G401.6 (cell line): ENCODE results near the gene FAM53A.

Source experiments
- FAIRE-seq: peaks from 2 replicates; lab custom pipeline; 2012; peaks lifted over from hg19 to GRCh38; lab: Jason Lieb, UNC

Gene FAM53A

DNA sequence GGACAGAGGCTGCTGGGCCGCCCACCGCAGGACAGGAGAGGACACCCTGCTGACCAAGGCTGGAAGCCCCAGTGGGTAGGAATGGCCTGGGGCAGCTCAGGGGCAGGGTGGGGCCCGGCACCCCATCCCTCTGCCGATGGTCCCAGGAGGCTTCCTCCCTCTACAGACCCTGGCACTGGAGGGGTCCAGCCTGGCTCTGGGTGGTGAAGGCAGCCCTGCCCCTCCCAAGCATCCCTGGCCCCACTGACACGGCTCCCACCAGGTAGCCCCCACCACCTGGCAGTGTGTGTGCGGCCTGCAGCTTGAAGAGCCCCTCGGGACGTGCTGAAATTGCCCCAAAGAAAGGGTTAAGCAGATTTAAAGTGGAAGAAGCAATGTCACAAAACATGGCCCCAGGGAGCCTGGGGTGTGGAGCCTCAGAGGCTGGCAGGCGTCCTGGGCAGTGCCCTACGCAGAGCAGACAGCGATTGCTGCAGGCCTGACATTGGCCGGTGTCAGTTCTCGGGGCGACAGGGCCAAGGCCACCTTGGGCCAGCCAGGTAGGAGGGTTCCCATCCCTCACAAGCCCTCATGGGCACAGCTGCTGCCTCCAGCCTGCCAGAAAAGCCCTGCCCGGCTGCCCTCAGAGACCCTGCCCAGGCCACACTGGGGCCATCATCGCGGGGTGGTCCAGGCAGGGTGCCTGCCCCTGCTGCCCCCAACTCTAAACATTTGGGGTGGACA is 80.5 kb downstream of the FAM53A start:
- no peak for FAIRE-seq

DNA sequence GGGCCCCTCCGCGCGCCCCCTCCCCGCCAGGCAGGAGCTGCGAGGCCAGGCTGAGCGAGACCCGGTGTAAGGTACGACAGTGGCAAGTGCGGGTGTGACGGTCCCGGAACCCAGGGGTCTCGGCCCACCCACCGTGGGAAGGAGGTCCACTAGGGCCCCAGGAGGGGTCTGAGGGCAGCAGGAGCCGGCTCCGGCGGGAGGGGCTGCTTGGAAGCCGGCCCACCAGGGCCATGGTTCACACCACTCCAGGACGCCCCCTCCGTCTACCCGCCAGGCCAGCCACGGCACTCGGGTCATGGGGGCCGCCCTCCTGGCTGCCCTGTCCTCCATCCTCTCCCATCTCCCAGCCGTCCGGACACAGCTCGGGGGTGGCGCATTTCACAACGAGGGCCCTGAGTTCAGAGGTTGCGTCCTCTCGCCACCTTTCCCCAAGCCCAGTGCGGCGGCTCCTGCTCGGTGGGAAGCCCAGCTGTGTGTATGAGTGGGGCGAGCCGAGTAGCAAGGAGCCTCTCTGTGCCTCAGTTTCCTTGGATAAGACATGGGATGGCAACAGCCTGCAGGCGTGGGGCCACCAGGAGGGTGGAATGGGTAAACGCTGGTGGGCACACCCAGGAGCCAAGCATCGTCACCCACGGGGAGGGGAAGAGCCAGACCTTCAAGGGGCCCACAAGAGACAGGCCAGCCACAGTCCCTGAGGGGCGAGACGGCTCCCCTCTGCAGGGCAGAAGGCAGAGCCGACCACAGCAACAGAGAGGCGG is 81.3 kb downstream of the FAM53A start:
- FAIRE-seq = no peak

DNA sequence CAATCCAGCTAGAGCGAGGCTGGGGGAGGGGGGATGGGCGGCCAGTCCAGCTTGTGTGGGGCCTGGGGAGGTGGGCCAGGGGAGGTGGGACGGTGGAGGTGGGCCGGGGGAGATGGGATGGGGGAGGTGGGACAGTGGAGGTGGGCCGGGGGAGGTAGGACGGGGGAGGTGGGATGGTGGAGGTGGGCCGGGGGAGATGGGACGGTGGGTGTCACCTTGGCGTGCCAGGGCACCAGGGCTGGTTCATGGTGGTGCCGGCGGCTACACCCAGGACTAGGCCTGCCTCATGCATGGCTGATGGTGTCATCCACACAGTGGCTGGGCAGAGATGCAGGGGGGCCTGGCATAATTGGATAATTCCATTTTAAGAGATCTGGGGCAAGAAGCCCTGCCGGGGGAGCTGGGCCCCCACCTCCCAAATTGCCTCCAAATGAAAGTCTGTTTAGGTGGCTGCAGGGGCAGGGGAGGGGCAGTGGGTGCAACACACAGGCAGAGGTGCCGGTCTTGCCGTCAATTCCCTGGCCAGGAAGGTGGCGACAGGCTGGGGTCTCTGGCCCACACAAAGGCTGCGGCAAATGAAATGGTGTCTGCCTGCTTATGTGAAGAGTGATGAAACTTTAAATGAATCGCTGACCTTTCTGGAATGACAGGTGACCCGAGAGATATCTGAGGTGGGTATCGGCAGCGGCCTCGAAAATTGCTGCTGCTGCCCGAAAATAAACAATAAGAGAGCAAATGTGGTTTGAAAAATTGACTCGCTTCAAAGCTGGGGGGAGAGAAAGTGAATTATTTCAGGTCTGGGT is 82.1 kb downstream of the FAM53A start:
- no peak for FAIRE-seq

DNA sequence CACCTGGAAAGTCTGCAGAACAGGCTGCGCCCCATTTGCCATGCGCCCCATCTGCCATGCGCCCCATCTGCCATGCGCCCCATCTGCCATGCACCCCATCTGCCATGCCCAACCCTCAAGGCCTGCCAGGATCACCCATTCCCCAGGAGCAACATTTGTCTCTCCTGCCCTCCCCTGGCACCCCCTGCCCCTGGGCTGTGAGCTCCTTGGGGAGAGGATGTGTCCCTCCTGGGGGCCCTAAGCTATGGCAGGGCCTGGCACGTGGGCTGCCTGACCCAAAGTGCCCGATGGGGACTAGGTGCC is 82.6 kb downstream of the FAM53A start:
- FAIRE-seq = no peak

DNA sequence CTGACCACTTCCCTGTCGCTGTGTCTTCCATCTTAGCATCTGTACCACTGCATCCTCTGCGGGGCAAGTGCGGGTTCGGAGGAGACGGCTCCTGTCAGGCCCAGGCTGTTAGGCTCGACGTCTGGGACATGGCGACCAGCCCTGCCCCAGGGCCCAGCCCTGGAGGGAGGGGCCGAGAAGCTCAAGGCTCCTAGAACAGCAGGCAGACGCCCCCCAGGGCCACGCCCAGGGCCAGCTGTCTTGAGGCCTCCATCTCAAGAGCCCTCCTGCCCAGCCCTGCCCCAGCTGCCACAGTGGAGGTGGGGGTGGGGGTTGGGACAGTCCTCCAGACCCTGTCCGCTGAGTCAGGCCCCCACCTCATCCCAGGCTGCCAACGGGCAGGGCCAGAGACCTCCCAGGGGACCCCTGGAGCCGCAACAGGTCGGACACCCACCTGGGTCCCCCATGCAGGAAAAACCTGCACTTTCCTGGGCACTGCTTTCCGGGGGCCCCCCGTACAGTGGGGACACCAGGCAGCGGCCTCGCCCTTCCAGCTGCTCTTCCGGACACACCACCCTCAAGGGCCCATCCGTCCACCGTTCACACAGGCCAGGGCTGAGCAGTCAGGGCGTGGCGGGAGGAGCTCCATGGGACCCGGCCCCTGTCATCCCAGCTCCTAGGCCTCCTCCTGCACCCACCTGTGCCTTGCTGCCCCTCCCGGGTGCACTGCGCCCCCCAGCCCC is 83.1 kb downstream of the FAM53A start:
- FAIRE-seq = no peak

DNA sequence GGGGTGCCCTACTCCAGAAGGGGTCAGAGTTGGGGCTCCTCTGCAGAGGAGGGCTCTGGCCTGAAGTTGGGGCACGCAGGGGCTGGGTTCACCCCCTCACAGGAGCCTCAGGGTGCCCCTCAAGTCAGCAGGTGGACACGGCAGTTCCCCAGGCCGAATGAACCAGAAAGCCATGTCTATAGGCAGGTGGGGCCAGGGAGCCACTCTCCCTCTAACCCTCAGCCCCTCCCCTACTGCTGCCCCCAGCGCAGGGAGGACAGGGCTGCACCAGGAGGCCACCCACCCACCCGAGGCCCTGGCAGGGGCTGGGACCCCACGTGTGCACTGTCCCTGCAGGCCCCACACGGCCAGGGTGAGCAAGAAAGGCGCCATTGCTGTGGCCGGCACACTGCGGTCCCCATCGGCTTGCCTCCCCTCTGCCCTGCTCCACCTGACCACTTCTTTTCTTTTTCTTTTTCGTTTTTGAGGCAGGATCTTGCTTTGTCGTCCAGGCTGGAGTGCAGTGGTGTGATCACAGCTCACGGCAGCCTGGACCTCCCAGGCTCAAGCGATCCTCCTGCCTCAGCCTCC is 83.8 kb downstream of the FAM53A start:
- FAIRE-seq = no peak

DNA sequence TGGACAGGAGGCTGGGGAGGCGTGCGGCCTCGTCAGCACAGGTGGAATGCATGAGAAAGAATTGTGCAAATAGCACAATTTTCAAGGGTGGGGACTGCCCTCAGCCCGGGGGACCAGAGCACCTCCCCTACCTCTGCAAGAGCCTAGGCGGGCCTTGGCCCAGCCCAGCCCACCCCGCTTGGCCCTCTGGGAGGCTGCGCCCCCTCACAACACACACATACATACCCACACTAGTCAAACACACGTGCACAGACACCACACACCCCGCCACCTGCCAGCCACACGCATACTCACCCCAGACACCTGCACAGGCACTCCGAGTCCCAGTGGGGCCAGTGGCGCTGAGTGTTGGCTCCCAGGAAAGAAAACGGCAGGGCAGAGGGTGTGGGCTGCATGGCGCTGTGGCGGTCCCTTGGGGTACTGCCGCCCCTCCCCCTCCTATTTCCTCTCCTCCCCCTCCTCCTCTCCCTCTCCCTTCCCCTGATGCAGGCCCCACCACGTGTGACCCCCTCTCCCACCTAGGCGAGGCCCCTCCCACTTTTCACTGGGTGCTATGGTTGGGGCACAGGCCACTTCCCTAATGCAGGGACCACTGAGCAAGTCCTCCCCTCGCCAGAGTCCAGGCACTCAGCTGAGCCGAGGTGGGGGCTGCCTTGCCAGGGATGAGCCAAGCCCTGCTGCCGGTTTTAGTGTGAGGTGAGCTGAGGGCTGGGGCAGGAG is 84.5 kb downstream of the FAM53A start:
- no peak for FAIRE-seq

DNA sequence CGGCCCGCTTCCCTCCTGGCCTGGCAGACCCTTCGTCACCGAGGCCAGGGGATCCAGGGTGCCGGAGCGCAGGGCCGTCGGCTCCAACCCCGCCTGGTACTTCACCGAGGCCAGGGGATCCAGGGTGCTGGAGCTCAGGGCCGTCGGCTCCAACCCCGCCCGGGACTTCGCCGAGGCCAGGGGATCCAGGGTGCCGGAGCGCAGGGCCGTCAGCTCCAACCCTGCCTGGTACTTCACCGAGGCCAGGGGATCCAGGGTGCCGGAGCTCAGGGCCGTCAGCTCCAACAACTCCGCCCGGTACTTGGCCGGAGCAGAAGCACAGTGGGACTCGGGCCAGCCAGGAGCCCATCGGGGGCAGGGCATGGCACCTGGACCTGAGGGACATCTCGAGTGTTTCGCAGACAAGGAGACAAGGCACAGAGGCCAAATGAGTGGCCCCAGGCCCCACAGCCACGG is 85.1 kb downstream of the FAM53A start:
- FAIRE-seq = no peak

DNA sequence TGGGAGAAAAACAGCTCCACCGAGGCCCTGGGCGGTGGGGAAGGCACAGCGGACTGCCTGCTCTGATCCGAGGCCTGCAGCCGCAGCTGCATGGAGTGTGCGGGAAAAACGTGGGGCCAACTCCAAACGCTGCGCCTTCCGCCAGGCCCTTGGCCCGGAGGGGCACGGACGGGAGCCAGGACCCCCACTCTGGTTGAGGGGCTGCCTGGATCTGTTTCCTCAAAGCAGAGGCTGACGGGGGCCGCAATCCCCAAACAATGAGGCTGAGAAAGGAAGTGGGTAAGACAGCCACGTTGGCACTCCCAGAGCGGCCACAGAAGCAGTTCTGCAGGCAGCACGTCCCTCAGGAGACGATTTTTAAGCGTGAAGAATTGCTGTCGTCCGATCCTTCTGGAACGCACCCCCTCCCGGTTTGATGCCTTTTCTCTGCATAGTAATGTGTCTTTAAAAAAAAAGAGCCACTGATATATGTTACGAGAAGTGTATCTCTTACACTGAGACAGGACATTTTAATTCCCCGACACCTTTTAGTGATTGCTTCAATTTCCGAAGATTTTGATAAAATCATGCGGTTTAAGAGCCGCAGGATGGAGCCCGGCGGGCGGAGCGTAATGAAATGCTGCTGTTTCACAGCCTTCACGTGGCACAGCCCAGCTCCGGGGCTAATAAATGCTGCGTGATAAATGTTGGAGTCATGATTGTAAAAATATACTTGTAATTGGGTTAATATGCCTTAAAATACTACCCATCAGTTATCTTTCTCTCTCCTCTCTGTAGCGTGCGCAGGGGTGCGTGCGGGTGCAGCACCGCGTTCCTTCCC is 85.7 kb downstream of the FAM53A start:
- no peak for FAIRE-seq

DNA sequence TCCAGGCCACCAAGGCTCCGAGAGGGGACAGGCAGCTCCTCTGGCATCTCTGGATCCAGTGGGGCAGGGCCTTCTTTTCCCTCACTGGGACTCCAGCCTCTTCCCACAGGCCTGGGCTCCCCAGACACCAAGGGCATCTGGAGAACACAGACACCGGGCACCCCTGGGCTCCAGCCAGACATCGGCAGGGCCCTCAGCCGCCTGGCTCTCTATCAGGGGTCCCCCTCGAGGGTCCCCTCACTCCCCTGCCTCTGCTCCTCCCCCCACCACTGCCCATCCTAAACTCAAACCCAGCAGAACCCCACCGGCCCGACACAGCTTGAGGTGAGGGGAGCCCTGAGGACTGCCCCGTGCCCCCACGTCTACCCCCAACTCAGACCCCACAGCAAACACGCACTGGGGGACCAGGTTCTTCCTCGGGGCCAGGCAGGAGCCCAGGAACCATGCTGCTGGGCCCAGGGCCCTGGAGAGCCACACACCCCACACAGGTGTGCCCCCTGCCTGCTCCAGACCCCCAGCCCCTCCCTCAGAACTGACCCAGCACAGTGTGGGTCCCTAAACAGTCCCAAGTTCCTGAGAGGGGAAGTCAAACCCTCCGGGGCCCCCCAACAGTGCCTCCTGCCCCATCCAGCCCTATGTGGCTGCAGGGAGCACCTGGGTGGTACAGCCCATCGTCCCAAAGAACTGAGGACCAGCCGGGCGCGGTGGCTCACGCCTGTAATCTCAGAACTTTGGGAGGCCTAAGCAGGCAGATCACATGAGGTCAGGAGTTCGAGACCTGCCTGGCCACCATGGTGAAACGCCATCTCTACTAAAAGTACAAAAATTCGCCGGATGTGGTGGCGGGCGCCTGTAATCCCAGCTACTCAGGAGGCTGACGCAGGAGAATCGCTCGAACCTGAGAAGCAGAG is 86.8 kb downstream of the FAM53A start:
- no peak for FAIRE-seq

DNA sequence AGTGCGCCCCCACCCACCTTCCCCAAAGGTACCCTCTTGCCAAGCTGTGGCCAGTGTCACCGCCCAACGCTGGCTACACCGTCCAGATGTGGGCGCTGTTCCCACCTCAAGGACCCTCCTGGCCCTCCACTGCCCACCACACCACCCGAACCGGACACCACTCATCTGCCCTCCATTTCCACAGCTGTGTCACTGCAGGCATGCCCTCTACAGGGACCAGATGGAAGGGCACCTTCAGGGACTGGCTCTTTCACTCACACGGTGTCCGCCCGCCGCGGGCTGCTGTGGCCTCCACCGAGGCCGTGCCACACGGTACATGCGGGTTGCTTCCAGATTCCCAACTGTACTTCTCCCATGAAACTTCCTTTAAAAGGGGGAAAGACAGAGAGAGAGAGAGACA is 87.7 kb downstream of the FAM53A start:
- no peak for FAIRE-seq

DNA sequence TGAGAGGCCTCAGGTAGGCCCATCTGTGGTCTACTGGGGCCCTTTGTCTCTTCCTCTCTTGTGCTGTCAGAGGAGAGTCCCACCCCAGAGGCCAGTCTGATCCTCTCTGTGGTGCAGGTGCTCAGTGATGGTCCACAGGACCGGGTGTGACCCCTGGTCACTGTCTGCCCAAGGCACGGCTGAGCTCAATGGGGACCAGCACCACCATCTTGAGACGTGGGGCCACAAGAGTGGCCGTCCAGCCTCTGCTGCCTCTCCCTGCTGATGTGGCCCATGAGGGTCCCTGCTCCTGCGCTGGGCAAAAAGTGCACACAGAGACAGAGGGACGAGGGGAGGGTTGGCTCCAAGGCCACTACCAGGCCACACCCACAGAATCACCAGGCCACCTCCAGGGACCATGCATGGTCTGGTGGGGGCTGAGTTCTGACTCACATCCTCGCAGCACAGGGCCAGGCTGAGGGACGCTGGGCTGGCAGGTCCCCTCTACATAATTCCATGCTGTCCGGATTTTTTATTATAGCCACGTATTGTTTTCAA is 88.3 kb downstream of the FAM53A start:
- no peak for FAIRE-seq

DNA sequence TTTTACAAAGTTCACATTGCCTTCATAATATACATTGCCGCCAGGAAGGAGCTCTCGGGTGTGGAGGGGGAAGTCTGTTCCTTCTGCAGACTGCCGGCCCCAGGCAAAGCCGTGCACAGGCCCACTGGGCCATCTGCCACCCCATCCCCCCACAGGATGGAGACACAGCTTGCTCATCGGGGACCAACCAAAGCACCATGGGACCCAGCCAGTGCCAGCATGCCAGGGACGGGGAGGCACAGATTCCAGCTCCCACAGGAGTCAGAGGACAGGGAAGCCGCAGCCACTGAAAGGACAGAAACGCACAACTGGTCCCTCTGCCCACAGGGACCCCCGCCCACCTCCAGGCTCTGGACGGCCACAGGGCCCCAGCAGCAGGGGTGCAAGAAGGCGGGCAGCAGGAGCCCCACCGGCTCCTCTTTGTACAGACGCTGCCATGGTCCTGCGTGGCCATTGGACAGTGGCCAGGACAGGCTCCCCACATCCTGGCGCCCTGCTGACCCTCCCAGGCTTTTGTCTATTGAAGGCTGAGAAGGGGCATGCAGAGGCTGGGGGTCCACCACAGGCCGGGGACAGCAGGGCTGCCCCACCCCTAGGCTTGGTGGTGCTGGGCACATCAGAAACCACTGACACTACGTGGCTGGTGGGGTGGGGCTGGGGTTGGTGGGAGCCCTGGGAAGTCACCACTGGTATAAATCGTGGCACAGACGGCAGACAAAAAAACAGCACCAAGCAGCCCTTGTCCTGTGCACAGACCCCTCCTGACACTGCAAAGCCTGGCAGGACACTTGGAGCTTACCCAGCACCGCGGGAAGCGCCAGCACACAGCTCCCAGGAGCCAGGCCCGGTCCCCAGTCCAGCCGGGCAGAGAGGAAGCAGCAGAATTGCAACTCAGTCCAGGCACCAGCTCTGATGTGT is 89.0 kb downstream of the FAM53A start:
- no peak for FAIRE-seq

DNA sequence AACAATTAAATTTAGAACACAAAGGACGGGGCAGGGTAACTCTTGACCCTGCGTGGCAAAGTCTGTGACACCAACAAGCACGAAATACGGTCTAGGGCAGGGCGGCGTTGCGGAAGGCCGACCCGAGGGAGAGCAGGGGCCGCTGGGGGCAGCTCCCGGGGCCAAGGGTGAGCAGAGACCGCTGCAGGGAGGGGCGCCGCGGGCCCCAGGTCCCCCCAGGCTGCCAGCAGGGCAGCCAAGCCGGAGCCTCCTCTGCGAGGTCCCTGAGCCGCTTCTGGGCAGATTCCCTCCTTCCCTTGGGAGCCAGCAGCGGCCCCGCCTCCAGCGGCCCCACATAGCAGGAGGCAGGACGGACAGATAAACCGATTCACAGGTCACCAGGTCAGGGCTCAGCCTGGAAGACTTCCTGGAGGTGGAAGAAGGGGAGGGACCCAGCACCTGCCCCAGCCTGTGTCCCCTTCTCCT is 90.2 kb downstream of the FAM53A start:
- no peak for FAIRE-seq

DNA sequence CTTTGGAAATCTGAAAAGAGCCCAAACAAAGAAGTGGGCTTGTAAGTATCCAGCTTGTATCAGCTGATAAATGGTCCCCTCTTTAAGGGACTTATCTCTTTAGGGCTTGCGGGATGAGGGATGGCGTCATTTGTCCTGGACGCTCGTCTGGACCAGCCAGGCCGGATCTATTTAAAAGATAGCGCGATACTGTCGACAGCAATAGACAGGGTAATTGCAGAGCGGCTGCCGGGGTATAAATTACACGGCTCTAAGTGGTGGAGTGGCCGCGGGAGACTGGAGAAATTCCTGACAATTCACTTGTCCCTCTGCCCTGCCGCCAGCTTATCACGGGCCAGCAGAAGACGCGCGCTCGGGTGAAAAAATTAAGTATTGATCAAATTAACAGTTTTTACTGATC is 90.7 kb downstream of the FAM53A start:
- no peak for FAIRE-seq

DNA sequence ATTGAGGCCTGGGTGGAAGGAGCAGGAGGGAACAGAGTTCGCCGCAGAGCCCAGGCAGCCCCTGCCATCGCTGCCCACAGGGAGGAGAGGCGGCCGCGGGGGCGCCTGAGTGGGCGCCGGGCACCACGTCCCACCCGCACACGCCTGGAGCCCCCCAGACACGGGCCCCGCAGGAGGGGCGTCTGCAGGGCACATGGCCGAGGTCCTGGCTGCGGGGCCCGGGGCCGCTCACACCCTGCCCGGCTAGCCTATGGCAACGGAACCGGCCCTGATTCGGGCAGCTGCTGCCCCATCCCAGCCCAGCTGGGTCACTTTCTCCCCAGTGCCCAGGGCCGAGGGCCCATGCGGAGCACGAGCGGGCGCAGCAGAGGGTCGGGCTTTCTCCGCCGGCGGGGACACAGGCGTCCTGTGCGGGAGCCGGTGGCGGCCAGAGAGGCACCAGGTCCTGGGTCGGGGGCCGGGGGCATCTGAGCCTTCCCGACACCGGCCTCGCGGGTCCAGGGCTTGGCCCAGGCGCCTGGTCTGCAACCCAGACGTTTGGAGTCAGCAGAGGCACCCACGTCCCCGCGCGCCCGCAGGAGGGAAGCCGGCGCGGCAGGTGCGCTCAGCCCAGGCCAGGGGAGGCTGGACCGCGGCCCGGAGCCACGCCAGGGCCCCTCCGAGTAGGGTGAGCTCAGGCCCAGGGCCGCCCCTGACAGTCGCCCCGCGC is 91.2 kb downstream of the FAM53A start:
- no peak for FAIRE-seq

DNA sequence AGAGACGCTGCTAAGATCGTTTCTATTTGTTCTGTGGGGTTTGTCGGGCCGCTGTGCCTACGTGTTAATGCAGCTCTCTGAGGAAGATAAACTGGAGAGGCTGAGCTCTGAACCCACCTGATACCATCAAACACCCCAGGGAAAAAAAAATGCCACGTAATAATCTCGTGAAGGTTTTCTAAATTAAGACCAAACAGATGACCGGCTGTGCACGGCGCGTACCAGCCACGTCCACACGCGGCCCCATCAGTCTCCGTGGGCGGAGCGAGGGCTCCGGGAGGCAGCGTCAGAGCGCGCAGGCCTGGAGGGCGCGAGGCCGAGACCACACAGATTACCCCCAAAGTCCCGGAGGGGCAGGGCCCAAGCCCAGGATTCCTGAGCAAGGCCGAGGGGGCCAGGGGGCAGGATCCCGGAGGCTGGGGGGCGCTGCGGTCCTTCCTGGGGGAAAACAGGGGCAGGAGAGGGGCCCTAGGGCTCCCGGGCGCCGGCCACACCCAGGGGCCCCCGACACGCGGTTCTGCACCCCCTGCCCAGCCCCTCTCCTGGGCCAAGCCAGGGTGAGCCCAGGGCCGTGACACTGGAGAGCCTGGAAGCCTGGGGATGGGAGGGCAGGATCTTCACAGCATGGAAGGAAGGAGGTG is 91.9 kb downstream of the FAM53A start:
- FAIRE-seq = no peak
